Liver (tissue), 3 donors: Measurements from ENCODE around the gene XXYLT1.

Experiments used
- ATF3 ChIP-seq: IDR thresholded peaks from 2 replicates; pipeline ENCODE4 v1.6.1; 2016; ENCODE audit warnings: antibody characterized with exemption
- CTCF ChIP-seq: fragments of 150-350 bp; IDR thresholded peaks from 2 replicates; pipeline ENCODE4 v1.5.1; 2017; ENCODE audit warnings: improper control_type of control experiment, low read depth, low read length; ENCODE audit not compliant: missing input control
- EGR1 ChIP-seq, 2 donors: IDR thresholded peaks; 2 replicates each; pipeline ENCODE4 v1.6.1; 2016 to 2018; ENCODE audit warnings: antibody characterized with exemption in 2 of 2, low read depth in 2 of 2
- HNF4A ChIP-seq, 2 donors: conservative IDR thresholded peaks; 2 replicates each; pipeline ENCODE4 v1.6.1; 2016; ENCODE audit warnings: antibody characterized with exemption in 2 of 2, mild to moderate bottlenecking in 2 of 2
- RAD21 ChIP-seq, 2 donors: IDR thresholded peaks; 2 replicates each; pipeline ENCODE4 v1.6.1; 2016; ENCODE audit warnings: antibody characterized with exemption in 2 of 2, mild to moderate bottlenecking in 2 of 2
- TAF1 ChIP-seq: conservative IDR thresholded peaks from 2 replicates; pipeline ENCODE4 v1.6.1; 2016; ENCODE audit warnings: antibody characterized with exemption, mild to moderate bottlenecking
- YY1 ChIP-seq: IDR thresholded peaks from 2 replicates; pipeline ENCODE4 v1.6.1; 2016; ENCODE audit warnings: antibody characterized with exemption, mild to moderate bottlenecking
- TF ChIP-seq, protein P1 (sequence below): IDR thresholded peaks from 2 replicates; pipeline ENCODE4 v1.6.1; 2016; ENCODE audit warnings: antibody characterized with exemption
- TF ChIP-seq, protein P2 (sequence below): IDR thresholded peaks from 2 replicates; pipeline ENCODE4 v1.6.1; 2016; ENCODE audit warnings: antibody characterized with exemption, mild to moderate bottlenecking
- donor health status: healthy.
- donor health status: healthy.

- no peak for TF ChIP-seq CTCF
- TF ChIP-seq YY1, result no peak
- TF ChIP-seq, protein P1, sequence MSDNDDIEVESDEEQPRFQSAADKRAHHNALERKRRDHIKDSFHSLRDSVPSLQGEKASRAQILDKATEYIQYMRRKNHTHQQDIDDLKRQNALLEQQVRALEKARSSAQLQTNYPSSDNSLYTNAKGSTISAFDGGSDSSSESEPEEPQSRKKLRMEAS, result no peak
- TF ChIP-seq HNF4A (conservative IDR thresholded peaks at IDR 0.05), result no peak
- TF ChIP-seq, protein P2, sequence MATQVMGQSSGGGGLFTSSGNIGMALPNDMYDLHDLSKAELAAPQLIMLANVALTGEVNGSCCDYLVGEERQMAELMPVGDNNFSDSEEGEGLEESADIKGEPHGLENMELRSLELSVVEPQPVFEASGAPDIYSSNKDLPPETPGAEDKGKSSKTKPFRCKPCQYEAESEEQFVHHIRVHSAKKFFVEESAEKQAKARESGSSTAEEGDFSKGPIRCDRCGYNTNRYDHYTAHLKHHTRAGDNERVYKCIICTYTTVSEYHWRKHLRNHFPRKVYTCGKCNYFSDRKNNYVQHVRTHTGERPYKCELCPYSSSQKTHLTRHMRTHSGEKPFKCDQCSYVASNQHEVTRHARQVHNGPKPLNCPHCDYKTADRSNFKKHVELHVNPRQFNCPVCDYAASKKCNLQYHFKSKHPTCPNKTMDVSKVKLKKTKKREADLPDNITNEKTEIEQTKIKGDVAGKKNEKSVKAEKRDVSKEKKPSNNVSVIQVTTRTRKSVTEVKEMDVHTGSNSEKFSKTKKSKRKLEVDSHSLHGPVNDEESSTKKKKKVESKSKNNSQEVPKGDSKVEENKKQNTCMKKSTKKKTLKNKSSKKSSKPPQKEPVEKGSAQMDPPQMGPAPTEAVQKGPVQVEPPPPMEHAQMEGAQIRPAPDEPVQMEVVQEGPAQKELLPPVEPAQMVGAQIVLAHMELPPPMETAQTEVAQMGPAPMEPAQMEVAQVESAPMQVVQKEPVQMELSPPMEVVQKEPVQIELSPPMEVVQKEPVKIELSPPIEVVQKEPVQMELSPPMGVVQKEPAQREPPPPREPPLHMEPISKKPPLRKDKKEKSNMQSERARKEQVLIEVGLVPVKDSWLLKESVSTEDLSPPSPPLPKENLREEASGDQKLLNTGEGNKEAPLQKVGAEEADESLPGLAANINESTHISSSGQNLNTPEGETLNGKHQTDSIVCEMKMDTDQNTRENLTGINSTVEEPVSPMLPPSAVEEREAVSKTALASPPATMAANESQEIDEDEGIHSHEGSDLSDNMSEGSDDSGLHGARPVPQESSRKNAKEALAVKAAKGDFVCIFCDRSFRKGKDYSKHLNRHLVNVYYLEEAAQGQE, result no peak
- TF ChIP-seq RAD21 (IDR thresholded peaks at IDR 0.05), result no peak
- no peak for TF ChIP-seq EGR1 (IDR thresholded peaks at IDR 0.05; ENCODE audit: low read depth in 2 of 2)
- no peak for TF ChIP-seq ATF3
- TF ChIP-seq TAF1, result no peak
Measured at GRCh38 chr3:195065142-195065863, 205.7 kb downstream of the XXYLT1 start.
